ENCODE data around the gene TRIO. TPM values are rescaled to one million over a fixed set of nuclear protein-coding genes. Genes with fewer than 3 reads are reported as not detected.

The TRIO gene
- polyA plus RNA-seq, 1 donor (not counting 4 experiments of a cell fraction or from before 2014, with no cell fraction given), result 57.2 TPM

- Histone ChIP-seq H3K4me3 (ENCODE audit: control insufficient read depth in 2 of 3, extremely low read depth in 1 of 3, insufficient read depth in 2 of 3, low read depth in 1 of 3, low read length in 3 of 3) (no peak overlapping the region), H4K20me1 (ENCODE audit: control insufficient read depth, extremely low read depth, insufficient read depth, low read length) (no peaks in the 10 kb centered on the region), H3K9me3 (ENCODE audit: control insufficient read depth, low read depth, low read length) (peaks cover 23% of the 10 kb centered on the region), H3K9ac (ENCODE audit: control insufficient read depth, extremely low read depth, insufficient read depth, low read length) (no peak overlapping the region), H3K36me3 (ENCODE audit: control insufficient read depth in 2 of 2, extremely low read depth in 1 of 2, insufficient read depth in 2 of 2, low read length in 2 of 2) (peaks cover 5% of the 10 kb centered on the region in 2 experiments), H3K79me2 (ENCODE audit: control insufficient read depth, insufficient read depth, low read length) (peaks cover 99% of the 10 kb centered on the region), H2AFZ (ENCODE audit: control insufficient read depth, low read length) (no peak overlapping the region), H3K27ac (ENCODE audit: control insufficient read depth, insufficient read depth, low read length) (no peak overlapping the region), H3K9me1 (ENCODE audit: control insufficient read depth, extremely low read depth, insufficient read depth, low read length) (peaks cover 3% of the 10 kb centered on the region), H3K4me2 (ENCODE audit: control insufficient read depth, extremely low read depth, insufficient read depth, low read depth, low read length) (no peak overlapping the region), H3K27me3 (ENCODE audit: control insufficient read depth, extremely low read depth, insufficient read depth, low read length) (no peaks in the 10 kb centered on the region), H3K4me1 (ENCODE audit: control insufficient read depth, extremely low read depth, insufficient read depth, low read length) (peaks cover 5% of the 10 kb centered on the region)
- TF ChIP-seq EZH2 (IDR thresholded peaks at IDR 0.05; ENCODE audit: low read length), result no peak
- no peak for TF ChIP-seq CTCF (optimal IDR thresholded peaks at IDR 0.05 in 1 of 3, IDR thresholded peaks at IDR 0.05 in 1 of 3, conservative IDR thresholded peaks at IDR 0.05 in 1 of 3; ENCODE audit: extremely low read depth in 1 of 3, insufficient read depth in 2 of 3, low read length in 3 of 3)
- DNase-seq (ENCODE audit: low read depth, low spot score), result no peak
- no peak for FAIRE-seq
- dilution Hi-C loops (cut with MboI; ENCODE audit: extremely low pct_ligation_motif_present, low sequenced_read_pairs), result no loop called here
These were observed 113.0 kb downstream of the TRIO start for GRCh38 chr5:14256026-14256690.

GRCh38 chr5:14256756-14257393, 113.7 kb downstream of the TRIO start:
- peaks cover 3% of the 10 kb centered on the region for H3K9me1 ChIP-seq (ENCODE audit: control insufficient read depth, extremely low read depth, insufficient read depth, low read length)
- no peak overlapping the region for H3K4me3 ChIP-seq (ENCODE audit: control insufficient read depth in 2 of 3, extremely low read depth in 1 of 3, insufficient read depth in 2 of 3, low read depth in 1 of 3, low read length in 3 of 3)
- H3K4me1 ChIP-seq (ENCODE audit: control insufficient read depth, extremely low read depth, insufficient read depth, low read length), result peaks cover 5% of the 10 kb centered on the region
- no peak overlapping the region for H3K4me2 ChIP-seq (ENCODE audit: control insufficient read depth, extremely low read depth, insufficient read depth, low read depth, low read length)
- DNase-seq (ENCODE audit: low read depth, low spot score), result no peak
- H3K27ac ChIP-seq (ENCODE audit: control insufficient read depth, insufficient read depth, low read length), result no peak overlapping the region
- H4K20me1 ChIP-seq (ENCODE audit: control insufficient read depth, extremely low read depth, insufficient read depth, low read length), result no peaks in the 10 kb centered on the region
- H3K36me3 ChIP-seq (ENCODE audit: control insufficient read depth in 2 of 2, extremely low read depth in 1 of 2, insufficient read depth in 2 of 2, low read length in 2 of 2), result peaks cover 5% of the 10 kb centered on the region in 2 experiments
- H3K9ac ChIP-seq (ENCODE audit: control insufficient read depth, extremely low read depth, insufficient read depth, low read length), result no peak overlapping the region
- FAIRE-seq, result no peak
- no peak for TF ChIP-seq CTCF (optimal IDR thresholded peaks at IDR 0.05 in 1 of 3, IDR thresholded peaks at IDR 0.05 in 1 of 3, conservative IDR thresholded peaks at IDR 0.05 in 1 of 3; ENCODE audit: extremely low read depth in 1 of 3, insufficient read depth in 2 of 3, low read length in 3 of 3)
- TF ChIP-seq EZH2 (IDR thresholded peaks at IDR 0.05; ENCODE audit: low read length), result no peak
- dilution Hi-C loops (cut with MboI; ENCODE audit: extremely low pct_ligation_motif_present, low sequenced_read_pairs), result no loop called here
- H2AFZ ChIP-seq (ENCODE audit: control insufficient read depth, low read length), result no peak overlapping the region
- H3K9me3 ChIP-seq (ENCODE audit: control insufficient read depth, low read depth, low read length), result peaks cover 23% of the 10 kb centered on the region
- peaks cover 99% of the 10 kb centered on the region for H3K79me2 ChIP-seq (ENCODE audit: control insufficient read depth, insufficient read depth, low read length)
- no peaks in the 10 kb centered on the region for H3K27me3 ChIP-seq (ENCODE audit: control insufficient read depth, extremely low read depth, insufficient read depth, low read length)

Data from keratinocyte (primary cell).